Activated gamma-delta T cell treated with anti-CD3 and anti-CD28 coated beads, Interleukin-2, amount 50 U/mL, for 16 hours (primary cell): Measurements from ENCODE around the gene TNFRSF18.

Source experiments
- DNase-seq: peaks from one replicate; pipeline ENCODE4 v3.0.0-alpha.2; 2020; ENCODE audit warnings: low read depth

The TNFRSF18 gene

GRCh38 chr1:1240348-1240732, 33.9 kb upstream of the TNFRSF18 start:
- DNase-seq: no peak

GRCh38 chr1:1239614-1240347, 33.4 kb upstream of the TNFRSF18 start:
- no peak for DNase-seq

- no peak for DNase-seq
These were observed 32.8 kb upstream of the TNFRSF18 start for GRCh38 chr1:1239227-1239613.

- no peak for DNase-seq
These were observed 32.3 kb upstream of the TNFRSF18 start for GRCh38 chr1:1238702-1239178.

GRCh38 chr1:1237874-1238701, 31.7 kb upstream of the TNFRSF18 start:
- no peak for DNase-seq

- no peak for DNase-seq
These were observed 30.8 kb upstream of the TNFRSF18 start for GRCh38 chr1:1236945-1237873.

GRCh38 chr1:1236176-1236763, 29.9 kb upstream of the TNFRSF18 start:
- no peak for DNase-seq

GRCh38 chr1:1235016-1235744, 28.8 kb upstream of the TNFRSF18 start:
- no peak for DNase-seq

- DNase-seq: no peak
These were observed 27.9 kb upstream of the TNFRSF18 start for GRCh38 chr1:1234180-1234808.

- no peak for DNase-seq
These were observed 27.1 kb upstream of the TNFRSF18 start for GRCh38 chr1:1233567-1233892.

GRCh38 chr1:1232796-1233566, 26.6 kb upstream of the TNFRSF18 start:
- no peak for DNase-seq

GRCh38 chr1:1232208-1232795, 25.9 kb upstream of the TNFRSF18 start, which contains the start of gene B3GALT6:
Gene B3GALT6, plus strand, starts transcription at chr1:1232237. Its CDS starts 42 bp downstream, at chr1:1232279.
- DNase-seq: no peak

GRCh38 chr1:1231400-1232207, 25.2 kb upstream of the TNFRSF18 start, which contains the start of gene SDF4:
Gene SDF4, minus strand, starts transcription at chr1:1232001. Its CDS starts 3,229 bp downstream, at chr1:1228772.
- peak; percentile 94 for DNase-seq

- DNase-seq: no peak
These were observed 24.4 kb upstream of the TNFRSF18 start for GRCh38 chr1:1230656-1231399.

GRCh38 chr1:1229770-1230169, 23.4 kb upstream of the TNFRSF18 start:
- DNase-seq: no peak

- DNase-seq: no peak
These were observed 22.4 kb upstream of the TNFRSF18 start for GRCh38 chr1:1228596-1229321.

GRCh38 chr1:1228187-1228586, 21.8 kb upstream of the TNFRSF18 start:
- no peak for DNase-seq
